HepG2 (cell line): Measurements from ENCODE around the gene ETF1. TPM values are rescaled to one million over a fixed set of nuclear protein-coding genes. Genes with fewer than 3 reads are reported as not detected.
A peak's percentile ranks its signal among the peaks of the same experiment; 100 is the strongest.

Experiments
- ATAC-seq: fragments of 200-7000 bp; cut with Tn5 transposase; 3 replicates; pipeline ENCODE4 v1.9.1; 2020; ENCODE audit warnings: mild to moderate bottlenecking, moderate library complexity
- BruUV-seq: library from RNA; stranded (reverse); fragments of 400-500 nt; replicated peaks from 2 replicates; lab custom pipeline; 2021; lab: Mats Ljungman, UMichigan
- CTCF ChIA-PET: fragments of 300-600 bp; formaldehyde crosslinking; extraction: SDS; loops from one replicate; lab custom pipeline; 2021; ENCODE audit warnings: low total read pairs, inconsistent platforms, low intra/inter-chr PET ratio; lab: Yijun Ruan, JAX
- POLR2A ChIA-PET: fragments of 350-600 bp; sonication (Branson Sonifier 250); formaldehyde crosslinking; loops from one replicate; lab custom pipeline; 2020; ENCODE audit warnings: antibody characterized with exemption, inconsistent platforms; lab: Yijun Ruan, JAX
- DNase-seq: peaks from one replicate; pipeline ENCODE4 v3.0.0-alpha.2; 2015; ENCODE audit warnings: low spot score
- FAIRE-seq: peaks from 3 replicates; lab custom pipeline; 2011; peaks lifted over from hg19 to GRCh38; lab: Jason Lieb, UNC
- H2AFZ ChIP-seq: one replicate; pipeline ENCODE4 v1.6.1; 2011; ENCODE audit warnings: low read length, inconsistent platforms
- H3K27ac ChIP-seq: fragments of 300-600 bp; 3 replicates; pipeline ENCODE4 v1.8.0; 2011; ENCODE audit warnings: mixed run types, mild to moderate bottlenecking, mixed read lengths, low read length, inconsistent platforms; ENCODE audit not compliant: insufficient read depth; ENCODE audit errors: extremely low read length
- H3K27me3 ChIP-seq, 2 experiments: fragments of 200-600 bp in 1 of 2; 2 replicates in 1 of 2; 3 replicates in 1 of 2; pipeline versions ENCODE4 v1.6.0 to v1.8.0; 2011; ENCODE audit warnings: low read length in 2 of 2, mild to moderate bottlenecking in 2 of 2, moderate library complexity in 2 of 2, inconsistent platforms in 1 of 2; ENCODE audit not compliant: insufficient read depth in 2 of 2, control insufficient read depth in 1 of 2
- H3K36me3 ChIP-seq, 2 experiments: fragments of 200-600 bp in 1 of 2; replicated peaks in 1 of 2; 2 replicates in 1 of 2; 3 replicates in 1 of 2; pipeline versions ENCODE4 v1.5.1 to v1.8.0; 2011; ENCODE audit warnings: low read length in 2 of 2, inconsistent platforms in 1 of 2; ENCODE audit not compliant: insufficient read depth in 2 of 2, control insufficient read depth in 1 of 2
- H3K4me1 ChIP-seq: 2 replicates; pipeline ENCODE4 v1.5.1; 2012; ENCODE audit warnings: low read length, inconsistent platforms; ENCODE audit not compliant: insufficient read depth
- H3K4me2 ChIP-seq: 2 replicates; pipeline ENCODE4 v1.6.0; 2011; ENCODE audit warnings: low read depth, low read length, inconsistent platforms
- H3K4me3 ChIP-seq, 3 experiments: fragments of 200-600 bp in 1 of 3; sonication (generic), shearing (Covaris generic) in 1 of 3; replicated peaks in 1 of 3; 2 replicates each; pipeline ENCODE4 v1.5.1; 2011 to 2016; ENCODE audit warnings: low read length in 3 of 3, inconsistent platforms in 2 of 3, low read depth in 2 of 3, mild to moderate bottlenecking in 2 of 3, control low read depth in 1 of 3, mixed read lengths in 1 of 3; ENCODE audit not compliant: insufficient read depth in 1 of 3
- H3K79me2 ChIP-seq: one replicate; pipeline ENCODE4 v1.6.1; 2011; ENCODE audit warnings: low read length, inconsistent platforms; ENCODE audit not compliant: insufficient read depth
- H3K9ac ChIP-seq: 2 replicates; pipeline ENCODE4 v1.6.0; 2011; ENCODE audit warnings: mild to moderate bottlenecking, low read depth, low read length, inconsistent platforms; ENCODE audit not compliant: insufficient read depth
- H3K9me3 ChIP-seq: 2 replicates; pipeline ENCODE4 v1.5.1; 2012; ENCODE audit warnings: mild to moderate bottlenecking, low read length
- H4K20me1 ChIP-seq: 2 replicates; pipeline ENCODE4 v1.6.0; 2011; ENCODE audit warnings: inconsistent platforms, mild to moderate bottlenecking, low read length, moderate library complexity; ENCODE audit not compliant: insufficient read depth
- FOXC1 ChIP-seq: sonication (generic); formaldehyde crosslinking; IDR thresholded peaks from 2 replicates; pipeline ENCODE4 v1.8.0; 2022; ENCODE audit warnings: mild to moderate bottlenecking, missing genetic modification reagents, borderline replicate concordance
- GABPA ChIP-seq, 2 experiments: IDR thresholded peaks; 2 replicates each; pipeline ENCODE4 v1.6.1; 2011 to 2016; ENCODE audit warnings: low read depth in 2 of 2, low read length in 1 of 2, missing biosample characterization in 1 of 2, missing genetic modification characterization in 1 of 2
- GATAD2A ChIP-seq: IDR thresholded peaks from 2 replicates; pipeline ENCODE4 v1.6.1; 2016
- HDAC1 ChIP-seq: sonication (generic); formaldehyde crosslinking; IDR thresholded peaks from 2 replicates; pipeline ENCODE4 v1.5.1; 2020; ENCODE audit warnings: mild to moderate bottlenecking, missing genetic modification reagents
- MEIS2 ChIP-seq: sonication (generic); formaldehyde crosslinking; IDR thresholded peaks from 2 replicates; pipeline ENCODE4 v1.9.0; 2021; ENCODE audit warnings: mild to moderate bottlenecking, missing genetic modification reagents
- TBX2 ChIP-seq: sonication (generic); formaldehyde crosslinking; IDR thresholded peaks from 2 replicates; pipeline ENCODE4 v1.5.0; 2020; ENCODE audit warnings: missing genetic modification reagents, mild to moderate bottlenecking, borderline replicate concordance
- TMF1 ChIP-seq: sonication (generic); formaldehyde crosslinking; IDR thresholded peaks from 2 replicates; pipeline ENCODE4 v1.8.1; 2022; ENCODE audit warnings: low read depth, missing genetic modification reagents
- ZFP90 ChIP-seq: sonication (generic); formaldehyde crosslinking; IDR thresholded peaks from 2 replicates; pipeline ENCODE4 v1.8.0; 2022; ENCODE audit warnings: missing genetic modification reagents, mild to moderate bottlenecking, inconsistent platforms, borderline replicate concordance
- ZNF451 ChIP-seq: sonication (generic); formaldehyde crosslinking; IDR thresholded peaks from 2 replicates; pipeline ENCODE4 v1.5.0; 2020; ENCODE audit warnings: mild to moderate bottlenecking, missing genetic modification reagents
- ZNF747 ChIP-seq: sonication (generic); formaldehyde crosslinking; IDR thresholded peaks from 2 replicates; pipeline ENCODE4 v1.8.1; 2023; ENCODE audit warnings: missing genetic modification reagents, mild to moderate bottlenecking, borderline replicate concordance
- ZNF788 ChIP-seq: sonication (generic); formaldehyde crosslinking; IDR thresholded peaks from 2 replicates; pipeline ENCODE4 v1.5.0; 2020; ENCODE audit warnings: mild to moderate bottlenecking, missing genetic modification reagents, borderline replicate concordance
- WGBS: methylation state at CpG from one replicate; pipeline ENCODE4 v1.1.6; 2017; ENCODE audit warnings: low lambda C conversion rate; 5-methylcytosine and 5-hydroxymethylcytosine counted together
- in situ Hi-C: cut with HindIII; loops from 2 replicates; pipeline ENCODE4 v1.10.0; 2017; ENCODE audit warnings: low pct_unique_long_range_greater_than_20kb; ENCODE audit not compliant: extremely low pct_ligation_motif_present
- intact Hi-C: fragments of 100-400 bp; cut with micrococcal nuclease; formaldehyde crosslinking; loops from one replicate; pipeline ENCODE4 v1.10.0; 2022; ENCODE audit not compliant: unreplicated experiment
- polyA plus RNA-seq, 8 experiments: library from polyadenylated mRNA; depleted of rRNA in 3 of 8; stranded (reverse) in 7 of 8; unstranded in 1 of 8; fragments of >200 nt; fragmentation: Illumina TruSeq in 4 of 8; extraction: Trizol in 4 of 8; gene quantifications; 2 replicates each; pipeline versions ENCODE4 v1.2.1 to v1.2.3, GENCODE V29; 2011 to 2016; ENCODE audit warnings: low read depth in 4 of 8, missing spikeins in 1 of 8, mixed read lengths in 1 of 8; ENCODE audit not compliant: insufficient read depth in 1 of 8
- total RNA-seq, 5 experiments: library from RNA; depleted of rRNA; stranded (reverse); fragments of >200 nt; fragmentation: Illumina TruSeq; extraction: Trizol; gene quantifications; 2 replicates each; pipeline ENCODE4 v1.2.3, GENCODE V29; 2016; ENCODE audit warnings: low read depth in 1 of 5
- TF ChIP-seq, protein P1 (sequence below): sonication (generic); formaldehyde crosslinking; IDR thresholded peaks from 2 replicates; pipeline ENCODE4 v1.4.0; 2020; ENCODE audit warnings: missing genetic modification reagents
- TF ChIP-seq, protein P2 (sequence below): sonication (generic); formaldehyde crosslinking; IDR thresholded peaks from 2 replicates; pipeline ENCODE4 v1.9.0; 2022; ENCODE audit warnings: missing genetic modification reagents, mild to moderate bottlenecking, borderline replicate concordance

ETF1 gene
- total and polyA plus RNA-seq, 2 of the 13 experiments (the other 11 are each of a cell fraction or from before 2014, with no cell fraction given), result 52.1 to 184 TPM

DNA sequence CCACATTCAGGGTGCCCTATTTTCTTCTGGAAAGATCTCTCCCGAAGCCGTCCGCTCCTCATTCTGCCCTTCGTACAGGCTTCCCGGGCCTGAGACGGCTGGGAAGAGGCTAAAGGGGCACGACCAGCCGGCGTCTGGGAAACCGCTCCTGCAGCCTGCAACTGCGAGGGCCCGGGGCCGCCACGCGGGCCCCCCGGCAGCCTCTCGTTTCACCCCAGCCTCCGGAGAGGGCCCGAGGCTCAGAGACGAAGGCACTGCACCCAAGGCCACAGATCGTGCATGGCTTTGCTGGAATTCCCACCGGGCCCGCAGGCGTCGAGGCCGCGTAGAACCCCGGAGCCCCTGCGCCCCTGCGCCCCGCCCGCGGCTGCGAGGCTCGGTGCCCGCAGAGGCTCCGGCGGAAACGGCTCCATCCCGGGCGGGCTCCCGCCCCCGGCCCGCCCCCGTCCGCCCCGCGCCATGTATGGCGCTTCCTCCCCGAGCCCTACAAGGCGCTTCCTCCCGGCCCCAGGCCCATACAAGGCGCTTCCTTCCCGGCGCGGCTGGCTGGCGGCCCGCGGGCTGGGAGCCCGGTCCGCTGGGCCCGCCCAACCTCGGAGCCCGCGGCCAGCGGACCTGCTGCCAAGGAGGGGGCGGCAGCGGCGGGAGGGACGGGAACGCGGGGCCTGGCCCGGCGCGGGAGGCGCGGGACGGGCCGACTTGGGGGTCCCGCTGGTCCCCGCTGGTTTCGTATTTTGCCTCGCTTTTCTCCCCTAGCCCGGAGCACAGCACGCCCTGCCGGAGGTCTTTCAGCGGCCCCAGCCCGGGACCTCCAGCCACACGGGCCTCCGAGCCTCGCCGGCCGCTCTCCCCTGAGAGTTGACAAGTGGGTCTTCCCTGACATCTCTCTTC is 51.1 kb downstream of the ETF1 start (continued):
- TF ChIP-seq ZNF451 (CRISPR knock-in tag) (0 out of 2 replicates have a peak, but pooled peaks have one; percentile 31), FOXC1 (CRISPR knock-in tag) (peak; percentile 86; the same call in 1 of the 2 replicates)
- TF ChIP-seq, protein P1, sequence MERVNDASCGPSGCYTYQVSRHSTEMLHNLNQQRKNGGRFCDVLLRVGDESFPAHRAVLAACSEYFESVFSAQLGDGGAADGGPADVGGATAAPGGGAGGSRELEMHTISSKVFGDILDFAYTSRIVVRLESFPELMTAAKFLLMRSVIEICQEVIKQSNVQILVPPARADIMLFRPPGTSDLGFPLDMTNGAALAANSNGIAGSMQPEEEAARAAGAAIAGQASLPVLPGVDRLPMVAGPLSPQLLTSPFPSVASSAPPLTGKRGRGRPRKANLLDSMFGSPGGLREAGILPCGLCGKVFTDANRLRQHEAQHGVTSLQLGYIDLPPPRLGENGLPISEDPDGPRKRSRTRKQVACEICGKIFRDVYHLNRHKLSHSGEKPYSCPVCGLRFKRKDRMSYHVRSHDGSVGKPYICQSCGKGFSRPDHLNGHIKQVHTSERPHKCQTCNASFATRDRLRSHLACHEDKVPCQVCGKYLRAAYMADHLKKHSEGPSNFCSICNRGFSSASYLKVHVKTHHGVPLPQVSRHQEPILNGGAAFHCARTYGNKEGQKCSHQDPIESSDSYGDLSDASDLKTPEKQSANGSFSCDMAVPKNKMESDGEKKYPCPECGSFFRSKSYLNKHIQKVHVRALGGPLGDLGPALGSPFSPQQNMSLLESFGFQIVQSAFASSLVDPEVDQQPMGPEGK, result peak; percentile 63; the same call in 1 of the 2 replicates

DNA sequence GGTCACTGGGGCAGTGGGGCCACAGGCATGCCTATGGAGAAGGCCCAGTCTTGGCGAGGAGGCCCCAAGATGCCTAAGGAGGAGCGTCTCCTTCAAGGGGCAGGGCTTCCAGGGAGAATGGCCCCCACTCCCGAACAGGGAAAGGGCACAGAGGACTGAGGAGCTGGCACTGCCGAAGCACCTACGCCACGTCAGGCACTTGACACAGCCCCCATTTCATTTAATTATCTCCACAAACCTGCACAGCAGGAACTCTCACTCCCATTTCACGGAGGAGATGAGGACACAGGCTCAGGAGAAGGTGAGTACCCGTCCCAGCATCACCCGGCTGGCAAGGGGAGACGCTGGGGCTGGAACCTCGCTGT is 51.8 kb downstream of the ETF1 start:
- CTCF ChIA-PET, result interaction anchor here (1.4 kb wide), 1 partner anchor 27 kb away, joined by 4 read pairs; no protein-coding TSS in a partner anchor
- no TSS peak for BruUV-seq
- H2AFZ ChIP-seq, result no peak overlapping the region

More for the DNA sequence above, 51.8 kb downstream of the ETF1 start:
- Histone ChIP-seq H3K27me3 (peaks cover 4 to 35% of the 10 kb centered on the region in 2 experiments; a peak in 4 of 5 replicates), H3K9ac (peak overlapping the region; percentile 59), H3K36me3 (no peaks in the 10 kb centered on the region), H3K27ac (no peak overlapping the region), H3K4me2 (peak overlapping the region; percentile 92), H4K20me1 (no peaks in the 10 kb centered on the region), H3K9me3 (no peaks in the 10 kb centered on the region), H3K4me3 (peak overlapping the region; percentile 75 to 82 (median 79); a peak in 5 of 6 replicates), H3K4me1 (peaks cover 53% of the 10 kb centered on the region), H3K79me2 (no peaks in the 10 kb centered on the region)
- TF ChIP-seq TBX2, result peak; percentile 33; the same call in 1 of the 2 replicates
- TF ChIP-seq HDAC1 (CRISPR knock-in tag), result 0 out of 2 replicates have a peak, but pooled peaks have one; percentile 2
- no peak for TF ChIP-seq GABPA (IDR thresholded peaks at IDR 0.05; ENCODE audit: low read depth, low read length)
- TF ChIP-seq GABPA (CRISPR knock-in tag; IDR thresholded peaks at IDR 0.05; ENCODE audit: low read depth), result no peak
- TF ChIP-seq, protein P2, sequence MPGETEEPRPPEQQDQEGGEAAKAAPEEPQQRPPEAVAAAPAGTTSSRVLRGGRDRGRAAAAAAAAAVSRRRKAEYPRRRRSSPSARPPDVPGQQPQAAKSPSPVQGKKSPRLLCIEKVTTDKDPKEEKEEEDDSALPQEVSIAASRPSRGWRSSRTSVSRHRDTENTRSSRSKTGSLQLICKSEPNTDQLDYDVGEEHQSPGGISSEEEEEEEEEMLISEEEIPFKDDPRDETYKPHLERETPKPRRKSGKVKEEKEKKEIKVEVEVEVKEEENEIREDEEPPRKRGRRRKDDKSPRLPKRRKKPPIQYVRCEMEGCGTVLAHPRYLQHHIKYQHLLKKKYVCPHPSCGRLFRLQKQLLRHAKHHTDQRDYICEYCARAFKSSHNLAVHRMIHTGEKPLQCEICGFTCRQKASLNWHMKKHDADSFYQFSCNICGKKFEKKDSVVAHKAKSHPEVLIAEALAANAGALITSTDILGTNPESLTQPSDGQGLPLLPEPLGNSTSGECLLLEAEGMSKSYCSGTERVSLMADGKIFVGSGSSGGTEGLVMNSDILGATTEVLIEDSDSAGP, result peak; percentile 13; the same call in 1 of the 2 replicates
- TF ChIP-seq ZNF788 (CRISPR knock-in tag), result peak; percentile 20; the same call in 1 of the 2 replicates
- no peak for TF ChIP-seq MEIS2
- TF ChIP-seq ZFP90 (CRISPR knock-in tag), result 0 out of 2 replicates have a peak, but pooled peaks have one; percentile 9
- TF ChIP-seq TMF1 (CRISPR knock-in tag), result no peak
- 0 out of 2 replicates have a peak, but pooled peaks have one; percentile 28 for TF ChIP-seq ZNF747
- TF ChIP-seq GATAD2A, result no peak
- 25% methylated on average over 9 of the region's 11 CpGs for WGBS
- POLR2A ChIA-PET, result no interaction called here
- no peak for FAIRE-seq
- DNase-seq, result no peak
- intact Hi-C loops (no loop called here), in situ Hi-C loops (no loop called here)
- ATAC-seq, result no peak
